ENCODE results near the gene SYTL3. TPM values are rescaled to one million over a fixed set of nuclear protein-coding genes. Genes with fewer than 3 reads are reported as not detected.

The SYTL3 gene
- total and polyA plus RNA-seq, 9 of the 15 experiments (the other 6 are each of a cell fraction or from before 2014, with no cell fraction given), result 0.04 to 0.46 (median 0.17) TPM; not detected in 1

DNA sequence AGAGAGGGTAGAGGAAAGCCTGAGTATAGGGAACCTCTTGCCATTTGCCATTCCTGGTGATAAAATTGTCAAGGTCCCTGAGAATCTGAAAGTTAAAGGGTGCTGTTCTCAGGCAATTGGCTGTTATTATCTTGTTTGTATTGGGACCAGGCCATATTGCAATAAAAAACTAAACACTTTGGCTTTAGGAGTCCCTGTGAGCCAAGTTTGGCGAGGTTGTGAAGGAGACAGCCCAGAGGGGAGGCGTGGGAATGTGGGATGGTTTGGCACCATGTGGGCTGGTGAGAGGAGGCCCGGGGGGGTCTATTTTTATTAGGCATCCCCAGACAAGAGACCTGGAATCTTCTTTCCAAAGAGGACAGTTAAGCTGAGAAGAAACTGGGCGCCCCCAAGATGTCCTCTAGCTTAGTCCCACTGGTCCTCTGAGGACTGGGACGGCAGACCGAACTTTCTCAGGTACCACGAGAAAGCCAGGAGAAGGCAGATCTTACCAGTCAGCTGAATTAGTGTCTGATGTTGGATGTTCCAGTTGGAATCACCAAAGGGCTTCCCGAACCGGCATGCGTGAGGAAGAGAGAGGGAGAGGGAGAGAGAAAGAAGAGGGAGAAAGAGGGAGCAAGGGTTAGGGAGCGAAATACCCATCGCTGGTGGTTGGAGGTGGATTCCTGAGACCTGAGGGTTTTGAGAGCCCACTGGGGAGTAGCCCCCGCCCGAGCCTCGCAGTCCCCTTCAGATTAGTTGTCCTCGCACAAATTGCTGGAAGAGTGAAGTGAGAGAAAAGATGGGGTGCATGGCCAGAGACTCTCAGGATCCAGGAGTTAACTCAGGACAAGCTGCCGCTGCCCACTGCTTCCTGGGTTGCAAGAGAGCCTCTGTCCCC is 29.7 kb upstream of the SYTL3 start:
- no peaks in the 10 kb centered on the region for H3K4me1 ChIP-seq (replicated peaks in 1 of 2; ENCODE audit: control insufficient read depth in 2 of 2, insufficient read depth in 2 of 2, low read length in 2 of 2)
- no TSS peak for BruUV-seq (replicated peaks)
- H3K27me3 ChIP-seq (ENCODE audit: control insufficient read depth in 2 of 2, insufficient read depth in 2 of 2, low read length in 2 of 2), result no peaks in the 10 kb centered on the region
- ATAC-seq (no peak), DNase-seq (ENCODE audit: extremely low read depth in 1 of 4, low spot score in 3 of 4) (no peak), FAIRE-seq (no peak)
- no peaks in the 10 kb centered on the region for H3K9me1 ChIP-seq (ENCODE audit: control insufficient read depth, insufficient read depth, low read length)
- no peak overlapping the region; a peak in 1 of 4 replicates for H3K9ac ChIP-seq (ENCODE audit: insufficient read depth in 1 of 2, low read depth in 2 of 2, low read length in 2 of 2)
- H2AFZ ChIP-seq (ENCODE audit: low read depth, low read length), result no peak overlapping the region
- ChIA-PET POLR2A (interaction anchor here (1.8 to 2.4 kb wide), 2 partner anchors 9 to 10 kb away, joined by 4 to 10 read pairs; no protein-coding TSS in a partner anchor), CTCF (ENCODE audit: low intra/inter-chr PET ratio) (no interaction called here)
- no peak overlapping the region for H3K4me3 ChIP-seq
- no peaks in the 10 kb centered on the region for H4K20me1 ChIP-seq (replicated peaks; ENCODE audit: control insufficient read depth, insufficient read depth, low read length)
- in situ Hi-C loops (cut with MboI), result no loop called here
- intact Hi-C loops (cut with micrococcal nuclease), result no loop called here
- H3K4me2 ChIP-seq (ENCODE audit: insufficient read depth, low read length), result no peak overlapping the region
- WGBS (ENCODE audit: insufficient coverage, low coverage, missing lambda C conversion rate), result 93% methylated on average over 17 of the region's 17 CpGs
- peaks cover 52% of the 10 kb centered on the region for H3K36me3 ChIP-seq (ENCODE audit: control insufficient read depth, insufficient read depth, low read length)
- no peaks in the 10 kb centered on the region for H3K9me3 ChIP-seq (replicated peaks; ENCODE audit: control insufficient read depth, insufficient read depth, low read depth, low read length)
- H3K27ac ChIP-seq (ENCODE audit: extremely low read depth, low read depth, low read length), result no peak overlapping the region
- H3K79me2 ChIP-seq (ENCODE audit: control insufficient read depth, insufficient read depth, low read length), result no peaks in the 10 kb centered on the region
- TF ChIP-seq WHSC1 (IDR thresholded peaks at IDR 0.05; ENCODE audit: low read length) (no peak), HNRNPK (IDR thresholded peaks at IDR 0.05; ENCODE audit: low read depth, low read length, poor library complexity, severe bottlenecking) (no peak), RCOR1 (IDR thresholded peaks at IDR 0.05; ENCODE audit: borderline replicate concordance in 1 of 2, low read depth in 2 of 2, low read length in 2 of 2) (no peak), SAFB (IDR thresholded peaks at IDR 0.05; ENCODE audit: borderline replicate concordance, low read depth, low read length) (no peak), BHLHE40 (IDR thresholded peaks at IDR 0.05; ENCODE audit: low read length) (no peak), HDGF (IDR thresholded peaks at IDR 0.05) (no peak), NFE2L1 (tag; IDR thresholded peaks at IDR 0.05; ENCODE audit: borderline replicate concordance, low read depth) (no peak), CREB1 (IDR thresholded peaks at IDR 0.05) (no peak), CREB1 (CRISPR knock-in tag; IDR thresholded peaks at IDR 0.05) (no peak), PHB2 (IDR thresholded peaks at IDR 0.05; ENCODE audit: low read depth) (no peak), FOXA3 (CRISPR knock-in tag; conservative IDR thresholded peaks at IDR 0.05 in 1 of 2, IDR thresholded peaks at IDR 0.05 in 1 of 2) (no peak)
- TF ChIP-seq, protein P1, sequence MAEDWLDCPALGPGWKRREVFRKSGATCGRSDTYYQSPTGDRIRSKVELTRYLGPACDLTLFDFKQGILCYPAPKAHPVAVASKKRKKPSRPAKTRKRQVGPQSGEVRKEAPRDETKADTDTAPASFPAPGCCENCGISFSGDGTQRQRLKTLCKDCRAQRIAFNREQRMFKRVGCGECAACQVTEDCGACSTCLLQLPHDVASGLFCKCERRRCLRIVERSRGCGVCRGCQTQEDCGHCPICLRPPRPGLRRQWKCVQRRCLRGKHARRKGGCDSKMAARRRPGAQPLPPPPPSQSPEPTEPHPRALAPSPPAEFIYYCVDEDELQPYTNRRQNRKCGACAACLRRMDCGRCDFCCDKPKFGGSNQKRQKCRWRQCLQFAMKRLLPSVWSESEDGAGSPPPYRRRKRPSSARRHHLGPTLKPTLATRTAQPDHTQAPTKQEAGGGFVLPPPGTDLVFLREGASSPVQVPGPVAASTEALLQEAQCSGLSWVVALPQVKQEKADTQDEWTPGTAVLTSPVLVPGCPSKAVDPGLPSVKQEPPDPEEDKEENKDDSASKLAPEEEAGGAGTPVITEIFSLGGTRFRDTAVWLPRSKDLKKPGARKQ (CRISPR knock-in tag; IDR thresholded peaks at IDR 0.05), result no peak
- TF ChIP-seq, protein P2, sequence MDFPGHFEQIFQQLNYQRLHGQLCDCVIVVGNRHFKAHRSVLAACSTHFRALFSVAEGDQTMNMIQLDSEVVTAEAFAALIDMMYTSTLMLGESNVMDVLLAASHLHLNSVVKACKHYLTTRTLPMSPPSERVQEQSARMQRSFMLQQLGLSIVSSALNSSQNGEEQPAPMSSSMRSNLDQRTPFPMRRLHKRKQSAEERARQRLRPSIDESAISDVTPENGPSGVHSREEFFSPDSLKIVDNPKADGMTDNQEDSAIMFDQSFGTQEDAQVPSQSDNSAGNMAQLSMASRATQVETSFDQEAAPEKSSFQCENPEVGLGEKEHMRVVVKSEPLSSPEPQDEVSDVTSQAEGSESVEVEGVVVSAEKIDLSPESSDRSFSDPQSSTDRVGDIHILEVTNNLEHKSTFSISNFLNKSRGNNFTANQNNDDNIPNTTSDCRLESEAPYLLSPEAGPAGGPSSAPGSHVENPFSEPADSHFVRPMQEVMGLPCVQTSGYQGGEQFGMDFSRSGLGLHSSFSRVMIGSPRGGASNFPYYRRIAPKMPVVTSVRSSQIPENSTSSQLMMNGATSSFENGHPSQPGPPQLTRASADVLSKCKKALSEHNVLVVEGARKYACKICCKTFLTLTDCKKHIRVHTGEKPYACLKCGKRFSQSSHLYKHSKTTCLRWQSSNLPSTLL (IDR thresholded peaks at IDR 0.05), result no peak
- TF ChIP-seq, protein P3, sequence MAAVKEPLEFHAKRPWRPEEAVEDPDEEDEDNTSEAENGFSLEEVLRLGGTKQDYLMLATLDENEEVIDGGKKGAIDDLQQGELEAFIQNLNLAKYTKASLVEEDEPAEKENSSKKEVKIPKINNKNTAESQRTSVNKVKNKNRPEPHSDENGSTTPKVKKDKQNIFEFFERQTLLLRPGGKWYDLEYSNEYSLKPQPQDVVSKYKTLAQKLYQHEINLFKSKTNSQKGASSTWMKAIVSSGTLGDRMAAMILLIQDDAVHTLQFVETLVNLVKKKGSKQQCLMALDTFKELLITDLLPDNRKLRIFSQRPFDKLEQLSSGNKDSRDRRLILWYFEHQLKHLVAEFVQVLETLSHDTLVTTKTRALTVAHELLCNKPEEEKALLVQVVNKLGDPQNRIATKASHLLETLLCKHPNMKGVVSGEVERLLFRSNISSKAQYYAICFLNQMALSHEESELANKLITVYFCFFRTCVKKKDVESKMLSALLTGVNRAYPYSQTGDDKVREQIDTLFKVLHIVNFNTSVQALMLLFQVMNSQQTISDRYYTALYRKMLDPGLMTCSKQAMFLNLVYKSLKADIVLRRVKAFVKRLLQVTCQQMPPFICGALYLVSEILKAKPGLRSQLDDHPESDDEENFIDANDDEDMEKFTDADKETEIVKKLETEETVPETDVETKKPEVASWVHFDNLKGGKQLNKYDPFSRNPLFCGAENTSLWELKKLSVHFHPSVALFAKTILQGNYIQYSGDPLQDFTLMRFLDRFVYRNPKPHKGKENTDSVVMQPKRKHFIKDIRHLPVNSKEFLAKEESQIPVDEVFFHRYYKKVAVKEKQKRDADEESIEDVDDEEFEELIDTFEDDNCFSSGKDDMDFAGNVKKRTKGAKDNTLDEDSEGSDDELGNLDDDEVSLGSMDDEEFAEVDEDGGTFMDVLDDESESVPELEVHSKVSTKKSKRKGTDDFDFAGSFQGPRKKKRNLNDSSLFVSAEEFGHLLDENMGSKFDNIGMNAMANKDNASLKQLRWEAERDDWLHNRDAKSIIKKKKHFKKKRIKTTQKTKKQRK (IDR thresholded peaks at IDR 0.05; ENCODE audit: borderline replicate concordance, low read depth, low read length), result no peak

Data from K562 (cell line).